Prostate gland (tissue), 2 donors: ENCODE results near the gene ZP3. TPM values are rescaled to one million over a fixed set of nuclear protein-coding genes. Genes with fewer than 3 reads are reported as not detected.
"Not testable (repeated sequence)": the region's sequence is repeated elsewhere in the genome, so short reads cannot be mapped to it uniquely, and the experiment has no call there.

Experiments used
- DNase-seq: peaks from one replicate; pipeline ENCODE4 v3.0.0-alpha.2; 2019; ENCODE audit warnings: low spot score
- H3K27ac ChIP-seq, 2 donors: fragments of 200-600 bp; sonication (generic); 2 replicates each; pipeline ENCODE4 v1.5.1; 2017 to 2019
- H3K27me3 ChIP-seq: fragments of 200-600 bp; sonication (generic); replicated peaks from 2 replicates; pipeline ENCODE4 v1.5.1; 2019; ENCODE audit not compliant: insufficient read depth
- H3K36me3 ChIP-seq, 2 donors: fragments of 200-600 bp; sonication (generic); 1 replicate in 1 of 2; 2 replicates in 1 of 2; pipeline versions ENCODE4 v1.5.1 to v1.8.1; 2017 to 2019
- H3K4me1 ChIP-seq: fragments of 200-600 bp; sonication (generic); replicated peaks from 2 replicates; pipeline ENCODE4 v1.5.1; 2019
- H3K4me3 ChIP-seq, 2 donors: fragments of 200-600 bp; sonication (generic); 2 replicates each; pipeline ENCODE4 v1.5.1; 2017 to 2019
- H3K9me3 ChIP-seq: fragments of 200-600 bp; sonication (generic); 2 replicates; pipeline ENCODE4 v1.5.1; 2017
- POLR2A ChIP-seq: fragments of 450-650 bp; IDR thresholded peaks from one replicate; pipeline ENCODE4 v1.6.1; 2016; ENCODE audit warnings: antibody characterized with exemption, mild to moderate bottlenecking
- POLR2AphosphoS5 ChIP-seq: sonication (generic); formaldehyde crosslinking; IDR thresholded peaks from one replicate; pipeline ENCODE4 v1.6.1; 2017; ENCODE audit warnings: antibody characterized with exemption
- WGBS: methylation state at CpG from one replicate; pipeline ENCODE4 v1.1.5; 2018; 5-methylcytosine and 5-hydroxymethylcytosine counted together
- intact Hi-C: fragments of 100-400 bp; cut with DNase I; formaldehyde crosslinking; loops from one replicate; pipeline ENCODE4 v1.14.2; 2022
- total RNA-seq, 2 donors: library from RNA; depleted of rRNA; stranded (reverse); fragments of >200 nt; gene quantifications; one replicate each; pipeline ENCODE4 v1.1.0, GENCODE V29; 2016
- TF ChIP-seq, protein P1 (sequence below), 4 experiments: fragments of 200-600 bp in 2 of 4; fragments of 450-650 bp in 2 of 4; sonication (generic) in 2 of 4; IDR thresholded peaks; 1 replicate in 3 of 4; 2 replicates in 1 of 4; pipeline ENCODE4 v1.5.1; 2016 to 2019; ENCODE audit warnings: antibody characterized with exemption in 4 of 4, mild to moderate bottlenecking in 2 of 4, moderate library complexity in 2 of 4

Gene ZP3
- total RNA-seq, 2 donors from 2014 or later = 0.80 to 4.5 TPM

DNA sequence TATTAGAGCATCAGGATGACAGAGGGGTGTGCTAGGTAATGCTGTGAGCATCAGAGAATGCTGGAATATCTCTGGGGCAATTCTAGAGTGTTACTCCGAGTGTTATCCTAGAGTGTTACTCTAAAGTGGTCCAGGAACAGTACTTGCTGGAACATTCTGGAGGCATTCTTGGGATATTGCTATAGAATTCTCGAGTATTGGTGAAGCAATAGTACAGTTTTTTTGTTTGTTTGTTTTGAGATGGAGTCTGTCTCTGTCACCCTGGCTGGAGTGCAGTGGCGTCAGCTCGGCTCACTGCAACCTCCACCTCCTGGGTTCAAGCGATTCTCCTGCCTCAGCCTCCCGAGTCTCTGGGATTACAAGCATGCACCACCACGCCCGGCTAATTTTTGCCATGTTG is 27.9 kb upstream of the ZP3 start:
- Histone ChIP-seq H3K4me3 (no peak overlapping the region), H3K4me1 (no peaks in the 10 kb centered on the region)
- WGBS = 61% methylated on average over 8 of the region's 8 CpGs

DNA sequence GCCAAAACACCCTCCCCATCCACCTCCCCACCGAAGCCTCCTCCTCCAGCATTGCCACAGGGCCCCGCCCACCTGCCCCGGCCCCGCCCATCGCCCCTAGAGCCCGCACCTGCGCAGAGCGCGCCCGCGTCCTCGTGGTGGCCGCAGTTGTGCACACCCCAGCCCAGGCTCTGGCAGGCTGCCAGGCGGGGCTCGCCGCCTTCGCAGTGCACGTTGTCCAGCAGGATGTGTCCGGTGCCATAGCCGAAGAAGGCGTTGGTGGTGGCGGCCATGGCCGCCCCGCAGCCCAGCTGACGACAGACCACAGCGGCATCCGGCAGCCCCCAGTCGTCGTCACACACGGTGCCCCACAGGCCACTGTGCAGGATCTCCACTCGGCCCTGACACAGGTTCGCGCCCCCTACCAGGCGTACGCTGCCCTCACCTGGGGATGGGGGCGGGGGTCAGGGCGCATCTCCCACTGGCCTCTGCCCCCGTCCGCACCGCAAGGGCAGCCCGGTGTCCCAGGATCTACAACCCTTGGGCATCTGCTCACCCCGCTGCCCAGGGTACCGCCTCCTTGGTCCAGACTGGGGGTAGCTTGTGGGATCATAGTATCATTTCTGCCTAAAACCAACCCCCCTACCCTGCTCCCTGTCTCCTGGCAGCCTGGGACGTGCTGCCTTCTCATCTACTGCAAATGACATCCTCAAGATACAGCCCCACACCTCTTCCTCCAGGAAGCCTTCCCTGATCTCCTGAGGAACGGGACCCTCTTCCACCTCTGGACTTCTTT is 27.2 kb upstream of the ZP3 start:
- no peaks in the 10 kb centered on the region for H3K4me1 ChIP-seq
- H3K27ac ChIP-seq = no peak overlapping the region

More for the DNA sequence above, 27.9 kb upstream of the ZP3 start:
- intact Hi-C loops = no loop called here
- TF ChIP-seq POLR2AphosphoS5 = no peak
- no peak for TF ChIP-seq POLR2A
- Histone ChIP-seq H3K9me3 (no peaks in the 10 kb centered on the region), H3K27me3 (no peaks in the 10 kb centered on the region), H3K36me3 (no peaks in the 10 kb centered on the region), H3K27ac (no peak overlapping the region)
- DNase-seq = no peak

DNA sequence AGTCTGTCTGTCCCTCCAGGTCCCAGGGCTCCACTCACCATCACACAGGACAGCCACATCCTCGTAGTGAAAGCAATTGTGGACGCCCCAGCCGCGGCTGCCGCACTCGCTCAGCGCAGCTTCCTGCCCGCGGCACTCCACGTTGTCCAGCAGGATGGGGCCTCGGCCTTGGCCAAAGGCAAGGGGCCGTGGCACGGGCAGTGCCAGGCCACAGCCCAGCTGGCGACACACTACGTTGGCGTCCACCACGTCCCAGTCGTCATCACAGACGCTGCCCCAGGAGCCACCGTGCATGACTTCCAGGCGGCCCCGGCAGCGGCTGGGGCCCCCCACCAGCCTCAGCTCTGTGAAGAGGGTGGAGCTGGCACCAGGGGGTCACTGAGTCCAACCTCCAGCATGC is 24.5 kb upstream of the ZP3 start:
- Histone ChIP-seq H3K27ac (no peak overlapping the region), H3K36me3 (no peaks in the 10 kb centered on the region), H3K4me1 (no peaks in the 10 kb centered on the region), H3K9me3 (no peaks in the 10 kb centered on the region), H3K4me3 (no peak overlapping the region), H3K27me3 (no peaks in the 10 kb centered on the region)
- no peak for DNase-seq
- 94% methylated on average over 23 of the region's 23 CpGs for WGBS
- no peak for TF ChIP-seq POLR2AphosphoS5
- TF ChIP-seq POLR2A = no peak
- TF ChIP-seq, protein P1, sequence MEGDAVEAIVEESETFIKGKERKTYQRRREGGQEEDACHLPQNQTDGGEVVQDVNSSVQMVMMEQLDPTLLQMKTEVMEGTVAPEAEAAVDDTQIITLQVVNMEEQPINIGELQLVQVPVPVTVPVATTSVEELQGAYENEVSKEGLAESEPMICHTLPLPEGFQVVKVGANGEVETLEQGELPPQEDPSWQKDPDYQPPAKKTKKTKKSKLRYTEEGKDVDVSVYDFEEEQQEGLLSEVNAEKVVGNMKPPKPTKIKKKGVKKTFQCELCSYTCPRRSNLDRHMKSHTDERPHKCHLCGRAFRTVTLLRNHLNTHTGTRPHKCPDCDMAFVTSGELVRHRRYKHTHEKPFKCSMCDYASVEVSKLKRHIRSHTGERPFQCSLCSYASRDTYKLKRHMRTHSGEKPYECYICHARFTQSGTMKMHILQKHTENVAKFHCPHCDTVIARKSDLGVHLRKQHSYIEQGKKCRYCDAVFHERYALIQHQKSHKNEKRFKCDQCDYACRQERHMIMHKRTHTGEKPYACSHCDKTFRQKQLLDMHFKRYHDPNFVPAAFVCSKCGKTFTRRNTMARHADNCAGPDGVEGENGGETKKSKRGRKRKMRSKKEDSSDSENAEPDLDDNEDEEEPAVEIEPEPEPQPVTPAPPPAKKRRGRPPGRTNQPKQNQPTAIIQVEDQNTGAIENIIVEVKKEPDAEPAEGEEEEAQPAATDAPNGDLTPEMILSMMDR (IDR thresholded peaks at IDR 0.05) = no peak
- intact Hi-C loops = no loop called here

More for the DNA sequence above, 27.2 kb upstream of the ZP3 start:
- no peaks in the 10 kb centered on the region for H3K9me3 ChIP-seq
- no peaks in the 10 kb centered on the region for H3K27me3 ChIP-seq
- 14% methylated on average over 45 of the region's 45 CpGs for whole genome bisulfite sequencing
- H3K4me3 ChIP-seq = peak overlapping the region; percentile 33
- TF ChIP-seq, protein P1 (IDR thresholded peaks at IDR 0.05) = no peak
- no peak for TF ChIP-seq POLR2A
- TF ChIP-seq POLR2AphosphoS5 = peak; percentile 11
- no peaks in the 10 kb centered on the region for H3K36me3 ChIP-seq
- DNase-seq = peak; percentile 52
- intact Hi-C loops = no loop called here

DNA sequence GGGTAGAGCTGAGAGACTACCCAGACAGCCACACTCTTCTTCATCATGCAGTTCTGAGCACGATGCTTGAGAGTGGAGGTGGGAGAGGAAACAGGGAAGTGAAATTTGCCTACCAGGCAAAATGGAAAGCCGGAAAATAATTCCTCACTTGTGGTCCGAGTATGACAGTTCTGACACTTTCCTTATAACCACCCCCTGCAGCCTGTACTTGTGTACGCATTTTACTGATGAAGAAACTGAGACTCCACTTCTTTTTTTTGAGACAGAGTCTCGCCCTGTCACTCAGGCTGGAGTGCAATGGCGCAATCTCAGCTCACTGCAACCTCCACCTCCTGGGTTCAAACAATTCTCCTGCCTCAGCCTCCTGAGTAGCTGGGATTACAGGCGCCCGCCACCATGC is 21.7 kb upstream of the ZP3 start:
- 88% methylated on average over 8 of the region's 8 CpGs for WGBS
- H3K36me3 ChIP-seq, H3K27me3 ChIP-seq, H3K27ac ChIP-seq, H3K4me1 ChIP-seq, intact Hi-C loops, DNase-seq, H3K4me3 ChIP-seq, H3K9me3 ChIP-seq: not testable (repeated sequence)

DNA sequence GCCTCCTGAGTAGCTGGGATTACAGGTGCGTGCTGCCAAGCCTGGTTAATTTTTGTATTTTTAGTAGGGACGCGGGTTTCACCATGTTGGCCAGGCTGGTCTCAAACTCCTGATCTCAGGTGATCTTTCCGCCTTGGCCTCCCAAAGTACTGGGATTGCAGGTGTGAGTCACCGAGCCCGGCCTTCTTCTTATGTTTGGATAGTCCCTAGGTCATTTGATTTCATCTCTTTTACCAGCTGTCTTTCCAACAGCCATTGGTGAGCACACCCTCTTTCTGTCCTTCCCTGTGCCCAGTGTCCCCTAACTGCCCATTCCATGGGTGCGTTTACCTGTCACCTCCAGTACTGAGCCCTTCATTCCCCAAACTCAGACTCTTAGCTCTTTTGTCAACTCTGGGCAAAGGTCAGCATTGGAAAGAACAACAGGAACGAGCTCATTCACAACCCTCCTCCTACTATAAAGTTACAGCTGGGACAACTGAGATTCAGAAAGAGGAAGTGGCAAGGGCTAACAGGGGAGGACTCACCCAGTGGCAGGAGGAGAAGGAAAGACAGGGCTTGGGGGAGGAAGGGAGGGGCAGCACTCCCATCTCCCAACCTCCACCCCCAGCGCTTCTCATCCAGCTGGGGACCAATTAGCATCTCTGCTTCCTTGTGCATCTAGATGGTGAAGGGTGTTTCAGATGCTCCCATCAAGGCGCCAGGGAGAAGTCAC is 20.8 kb upstream of the ZP3 start:
- Histone ChIP-seq H3K4me3 (no peak overlapping the region), H3K9me3 (no peaks in the 10 kb centered on the region), H3K36me3 (no peaks in the 10 kb centered on the region), H3K27me3 (no peaks in the 10 kb centered on the region), H3K27ac (no peak overlapping the region), H3K4me1 (no peaks in the 10 kb centered on the region)
- WGBS = 87% methylated on average over 10 of the region's 10 CpGs
- TF ChIP-seq POLR2A (no peak), POLR2AphosphoS5 (no peak)
- TF ChIP-seq, protein P1 (IDR thresholded peaks at IDR 0.05) = no peak
- intact Hi-C loops = no loop called here
- no peak for DNase-seq
